Mucosa of stomach (tissue), 1 donor: ENCODE measurements around the gene GFPT1.
"Not testable (repeated sequence)": the region's sequence is repeated elsewhere in the genome, so short reads cannot be mapped to it uniquely, and the experiment has no call there.

ENCODE experiments used
- H3K27me3 ChIP-seq: one replicate; pipeline ENCODE4 v1.7.0; 2013; ENCODE audit warnings: mild to moderate bottlenecking, low read length; ENCODE audit not compliant: control insufficient read depth, insufficient read depth
- H3K36me3 ChIP-seq: one replicate; pipeline ENCODE4 v1.7.0; 2013; ENCODE audit warnings: low read length; ENCODE audit not compliant: control insufficient read depth, insufficient read depth
- H3K4me1 ChIP-seq: one replicate; pipeline ENCODE4 v1.7.0; 2013; ENCODE audit warnings: mild to moderate bottlenecking, low read length; ENCODE audit not compliant: control insufficient read depth, insufficient read depth
- H3K4me3 ChIP-seq: one replicate; pipeline ENCODE4 v1.7.0; 2013; ENCODE audit warnings: low read length
- H3K9ac ChIP-seq: one replicate; pipeline ENCODE4 v1.7.0; 2013; ENCODE audit warnings: mild to moderate bottlenecking, low read length, moderate library complexity
- H3K9me3 ChIP-seq: one replicate; pipeline ENCODE4 v1.7.0; 2013; ENCODE audit warnings: mild to moderate bottlenecking, low read length, moderate library complexity; ENCODE audit not compliant: control insufficient read depth
- donor health status: Pancreatic carcinoma.

The GFPT1 gene

DNA sequence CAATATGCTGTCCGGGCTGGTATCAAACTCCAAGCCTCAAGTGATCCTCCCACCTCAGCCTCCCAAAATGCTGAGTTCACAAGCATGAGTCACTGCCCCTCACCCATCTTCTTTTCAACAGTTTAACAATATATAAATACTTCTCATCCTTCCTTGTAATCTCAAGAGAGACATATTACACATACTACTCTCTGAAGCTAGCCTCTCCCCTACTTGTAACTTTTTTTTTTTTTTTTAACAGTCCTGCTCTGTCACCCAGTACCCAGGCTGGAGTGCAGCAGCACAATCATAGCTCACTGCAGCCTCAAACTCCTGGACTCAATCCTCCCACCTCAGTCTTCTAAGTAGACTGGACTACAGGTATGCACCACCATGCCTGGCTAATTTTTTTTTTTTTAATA lies 5.7 kb downstream of the GFPT1 start:
- H3K4me1 ChIP-seq = peaks cover 24% of the 10 kb centered on the region
- no peak overlapping the region for H3K9ac ChIP-seq

GRCh38 chr2:69380072-69380917 lies 6.7 kb downstream of the GFPT1 start:
- no peak overlapping the region for H3K4me3 ChIP-seq
- no peaks in the 10 kb centered on the region for H3K27me3 ChIP-seq
- no peaks in the 10 kb centered on the region for H3K9me3 ChIP-seq
- no peaks in the 10 kb centered on the region for H3K36me3 ChIP-seq
- H3K9ac ChIP-seq = no peak overlapping the region
- peaks cover 24% of the 10 kb centered on the region for H3K4me1 ChIP-seq

More for the DNA sequence above, 5.7 kb downstream of the GFPT1 start:
- no peaks in the 10 kb centered on the region for H3K9me3 ChIP-seq
- no peaks in the 10 kb centered on the region for H3K27me3 ChIP-seq
- H3K36me3 ChIP-seq = no peaks in the 10 kb centered on the region
- no peak overlapping the region for H3K4me3 ChIP-seq

DNA sequence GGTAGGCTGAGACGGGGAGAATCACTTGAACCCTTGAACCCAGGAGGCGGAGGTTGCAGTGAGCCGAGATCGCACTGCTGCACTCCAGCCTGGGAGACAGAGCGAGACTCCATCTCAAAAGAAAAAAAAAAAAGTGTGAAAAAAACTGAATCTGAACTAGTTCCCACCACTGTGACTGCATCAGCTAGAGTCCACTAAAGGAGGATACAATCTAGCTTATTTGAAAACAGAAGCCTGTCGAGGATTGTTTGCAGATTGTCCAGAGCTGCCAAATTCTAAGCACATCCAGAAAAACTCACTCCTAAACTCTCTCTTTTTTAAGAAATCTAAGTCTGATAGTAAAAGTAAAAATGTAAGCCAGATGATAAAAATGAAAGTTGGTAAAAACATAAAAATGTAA lies 10.6 kb downstream of the GFPT1 start:
- Histone ChIP-seq H3K9me3 (no peaks in the 10 kb centered on the region), H3K27me3 (no peaks in the 10 kb centered on the region), H3K4me1 (peaks cover 11% of the 10 kb centered on the region), H3K4me3 (no peak overlapping the region), H3K36me3 (peaks cover 6% of the 10 kb centered on the region), H3K9ac (no peak overlapping the region)

GRCh38 chr2:69375494-69376353 lies 11.3 kb downstream of the GFPT1 start:
- peaks cover 6% of the 10 kb centered on the region for H3K36me3 ChIP-seq
- no peak overlapping the region for H3K9ac ChIP-seq
- H3K27me3 ChIP-seq = no peaks in the 10 kb centered on the region
- H3K4me3 ChIP-seq = no peak overlapping the region
- peaks cover 6% of the 10 kb centered on the region for H3K4me1 ChIP-seq
- H3K9me3 ChIP-seq = no peaks in the 10 kb centered on the region

DNA sequence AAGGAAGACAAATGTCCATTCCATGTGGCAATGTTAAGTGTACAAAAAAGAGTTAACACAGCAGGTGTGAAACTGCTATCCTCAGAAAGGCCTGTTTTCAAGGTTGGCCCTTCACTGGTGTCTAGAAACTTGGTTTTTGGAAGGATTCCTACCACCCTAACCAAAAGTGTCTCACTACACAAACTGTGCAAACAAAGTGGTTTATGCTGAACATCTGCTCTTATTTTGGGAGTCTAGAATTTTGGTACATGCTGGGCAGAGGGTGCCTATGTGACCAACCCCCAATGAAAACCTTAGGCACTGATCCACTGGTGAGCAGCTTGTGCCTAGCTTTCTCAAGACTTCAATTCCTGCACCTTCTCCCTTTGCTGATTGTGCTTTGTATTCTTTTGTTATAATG lies 14.3 kb downstream of the GFPT1 start:
- Histone ChIP-seq H3K9me3 (no peaks in the 10 kb centered on the region), H3K27me3 (no peaks in the 10 kb centered on the region), H3K9ac (no peak overlapping the region), H3K36me3 (peaks cover 11% of the 10 kb centered on the region), H3K4me3 (no peak overlapping the region), H3K4me1 (no peaks in the 10 kb centered on the region)

- H3K9ac ChIP-seq = no peak overlapping the region
- no peak overlapping the region for H3K4me3 ChIP-seq
- no peaks in the 10 kb centered on the region for H3K27me3 ChIP-seq
- no peaks in the 10 kb centered on the region for H3K4me1 ChIP-seq
- H3K36me3 ChIP-seq = peaks cover 11% of the 10 kb centered on the region
- no peaks in the 10 kb centered on the region for H3K9me3 ChIP-seq
Measured at GRCh38 chr2:69369802-69370201, 17.2 kb downstream of the GFPT1 start.

- Histone ChIP-seq H3K27me3 (no peaks in the 10 kb centered on the region), H3K9me3 (no peaks in the 10 kb centered on the region), H3K9ac (no peak overlapping the region), H3K4me1 (no peaks in the 10 kb centered on the region), H3K4me3 (no peak overlapping the region), H3K36me3 (peaks cover 11% of the 10 kb centered on the region)
Measured at GRCh38 chr2:69368588-69368987, 18.4 kb downstream of the GFPT1 start.

DNA sequence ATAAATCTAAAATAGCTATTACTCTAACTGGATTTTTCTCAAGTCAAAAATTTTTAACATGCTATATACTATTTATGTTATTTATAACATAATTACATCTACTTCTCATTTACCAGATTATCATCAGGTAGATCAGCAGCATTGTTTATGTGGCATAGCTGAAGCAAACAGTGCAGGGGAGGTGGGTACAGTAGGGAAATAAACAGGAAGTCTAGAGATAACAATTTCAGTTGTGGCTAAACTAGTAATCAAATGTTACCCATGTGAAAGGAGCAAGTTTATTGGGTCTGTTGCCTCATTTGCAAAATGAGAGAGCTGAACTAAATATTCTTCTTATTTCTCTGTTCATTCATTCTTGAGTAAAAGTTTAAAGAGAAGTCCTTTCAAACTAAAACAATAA lies 27.7 kb downstream of the GFPT1 start:
- Histone ChIP-seq H3K27me3 (no peaks in the 10 kb centered on the region), H3K9me3 (no peaks in the 10 kb centered on the region), H3K36me3 (peaks cover 9% of the 10 kb centered on the region), H3K4me1 (peaks cover 4% of the 10 kb centered on the region), H3K4me3 (no peak overlapping the region), H3K9ac (no peak overlapping the region)

DNA sequence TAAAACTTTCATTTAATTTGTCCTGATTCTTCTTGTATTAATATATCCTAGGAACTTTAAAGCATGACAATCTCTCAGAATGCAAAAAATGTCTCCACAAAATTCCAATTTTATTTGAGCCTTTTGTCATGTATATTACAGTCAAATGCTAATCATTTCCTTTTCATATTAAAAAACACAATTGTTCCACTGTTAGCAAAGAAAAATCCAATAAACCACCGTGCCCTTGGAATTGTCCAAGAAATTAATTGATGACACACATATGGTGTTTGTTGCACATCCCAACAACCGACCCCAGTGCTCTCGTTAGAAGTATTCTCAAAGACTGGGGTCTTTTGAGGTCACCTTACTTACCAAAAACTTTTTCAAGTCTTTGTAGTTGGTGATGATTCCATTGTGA lies 28.1 kb downstream of the GFPT1 start:
- Histone ChIP-seq H3K9ac (no peak overlapping the region), H3K36me3 (peaks cover 9% of the 10 kb centered on the region), H3K4me1 (peaks cover 4% of the 10 kb centered on the region), H3K27me3 (no peaks in the 10 kb centered on the region), H3K9me3 (no peaks in the 10 kb centered on the region), H3K4me3 (no peak overlapping the region)

DNA sequence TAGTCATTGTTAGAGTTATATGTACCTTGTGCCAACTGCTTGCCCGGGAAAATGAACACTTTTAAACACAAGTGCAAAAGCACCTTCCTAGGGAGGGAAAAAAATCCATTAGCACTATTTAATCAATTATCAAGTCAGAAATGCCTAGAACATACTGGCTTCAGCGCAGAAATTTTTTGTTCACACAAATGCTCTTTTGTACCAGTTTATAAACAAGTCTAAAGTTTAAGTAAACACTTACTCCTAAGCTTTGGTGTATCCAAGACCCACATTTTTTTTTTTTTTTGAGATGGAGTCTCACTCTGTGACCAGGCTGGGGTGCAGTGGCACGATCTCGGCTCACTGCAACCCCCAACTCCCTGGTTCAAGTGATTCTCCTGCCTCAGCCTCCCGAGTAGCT lies 30.6 kb downstream of the GFPT1 start:
- H3K4me3 ChIP-seq = no peak overlapping the region
- H3K27me3 ChIP-seq = no peaks in the 10 kb centered on the region
- H3K9ac ChIP-seq = no peak overlapping the region
- H3K9me3 ChIP-seq = no peaks in the 10 kb centered on the region
- peaks cover 4% of the 10 kb centered on the region for H3K36me3 ChIP-seq
- peaks cover 4% of the 10 kb centered on the region for H3K4me1 ChIP-seq

DNA sequence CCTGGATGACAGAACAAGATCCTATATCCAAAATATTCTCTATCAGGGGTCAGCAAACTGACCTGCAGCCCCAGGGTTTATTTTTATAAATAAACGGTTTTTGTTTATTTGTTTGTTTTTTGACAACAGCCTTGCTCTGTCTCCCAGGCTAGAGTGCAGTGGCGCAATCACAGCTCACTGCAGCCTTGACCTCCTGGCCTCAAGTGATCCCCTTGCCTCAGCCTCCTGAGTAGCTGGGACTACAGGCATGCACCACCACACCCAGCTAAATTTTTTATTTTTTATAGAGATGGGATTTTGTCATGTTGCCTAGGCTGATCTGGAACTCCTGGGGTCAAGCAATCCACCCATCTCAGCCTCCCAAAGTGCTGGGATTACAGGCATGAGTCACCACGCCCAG lies 32.1 kb downstream of the GFPT1 start:
- H3K27me3 ChIP-seq, H3K9me3 ChIP-seq, H3K4me1 ChIP-seq, H3K4me3 ChIP-seq, H3K36me3 ChIP-seq, H3K9ac ChIP-seq: not testable (repeated sequence)

DNA sequence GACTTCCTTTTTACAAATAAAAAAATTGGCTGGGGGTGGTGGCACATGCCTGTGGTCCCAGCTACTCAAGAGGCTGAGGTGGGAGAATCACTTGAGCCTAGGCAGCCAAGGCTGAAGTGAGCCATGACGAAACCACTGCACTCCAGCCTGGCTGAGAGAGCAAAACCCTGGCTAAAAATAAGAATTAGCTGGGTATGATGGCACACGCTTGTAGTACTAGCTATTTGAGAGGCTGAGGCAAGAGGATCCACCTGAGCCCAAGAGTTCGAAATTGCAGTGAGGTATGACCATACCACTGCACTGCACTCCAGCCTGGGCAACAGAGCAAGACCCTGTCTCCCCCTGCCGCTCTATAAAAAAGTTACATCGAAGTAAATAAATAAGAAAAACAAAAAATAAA lies 33.7 kb downstream of the GFPT1 start:
- Histone ChIP-seq H3K27me3 (no peaks in the 10 kb centered on the region), H3K4me3 (no peak overlapping the region), H3K36me3 (peaks cover 12% of the 10 kb centered on the region), H3K4me1 (peaks cover 4% of the 10 kb centered on the region), H3K9ac (no peak overlapping the region), H3K9me3 (no peaks in the 10 kb centered on the region)
